Osteocyte (in vitro differentiated cells): ENCODE data around the gene IFNK. TPM values are rescaled to one million over a fixed set of nuclear protein-coding genes. Genes with fewer than 3 reads are reported as not detected.

Experiments
- DNase-seq: peaks from one replicate; pipeline ENCODE4 v3.0.0; 2021; ENCODE audit warnings: mixed read lengths; ENCODE audit not compliant: unreplicated experiment; ENCODE audit errors: extremely low spot score
- H3K27ac Mint-ChIP-seq: one replicate; pipeline ENCODE4 v1.8.0; 2021; ENCODE audit warnings: mild to moderate bottlenecking, mixed read lengths; ENCODE audit not compliant: unreplicated experiment
- H3K27me3 Mint-ChIP-seq: one replicate; pipeline ENCODE4 v1.8.0; 2021; ENCODE audit warnings: mixed read lengths; ENCODE audit not compliant: unreplicated experiment
- H3K36me3 Mint-ChIP-seq: one replicate; pipeline ENCODE4 v1.8.0; 2021; ENCODE audit warnings: mixed read lengths; ENCODE audit not compliant: unreplicated experiment
- H3K4me1 Mint-ChIP-seq: one replicate; pipeline ENCODE4 v1.8.0; 2021; ENCODE audit warnings: mixed read lengths; ENCODE audit not compliant: unreplicated experiment
- H3K4me3 Mint-ChIP-seq: one replicate; pipeline ENCODE4 v1.8.0; 2021; ENCODE audit warnings: mild to moderate bottlenecking, moderate library complexity, mixed read lengths; ENCODE audit not compliant: unreplicated experiment
- H3K9me3 Mint-ChIP-seq: one replicate; pipeline ENCODE4 v1.8.0; 2021; ENCODE audit warnings: mixed read lengths; ENCODE audit not compliant: unreplicated experiment
- total RNA-seq: library from RNA; stranded (reverse); gene quantifications from 2 replicates; pipeline ENCODE4 v1.2.1, GENCODE V29; 2021
- TF ChIP-seq, protein P1 (sequence below): fragments of 200-600 bp; sonication (generic); IDR thresholded peaks from 2 replicates; pipeline ENCODE4 v1.5.0; 2021; ENCODE audit warnings: antibody characterized with exemption, mild to moderate bottlenecking, moderate library complexity

The IFNK gene
- total RNA-seq, 1 donor from 2014 or later, result not detected

- H3K4me1 Mint-ChIP-seq, result peaks cover 4% of the 10 kb centered on the region
- no peaks in the 10 kb centered on the region for H3K9me3 Mint-ChIP-seq
- H3K36me3 Mint-ChIP-seq, result no peaks in the 10 kb centered on the region
- H3K4me3 Mint-ChIP-seq, result no peak overlapping the region
- H3K27ac Mint-ChIP-seq, result no peak overlapping the region
- H3K27me3 Mint-ChIP-seq, result peaks cover 17% of the 10 kb centered on the region
- TF ChIP-seq, protein P1, sequence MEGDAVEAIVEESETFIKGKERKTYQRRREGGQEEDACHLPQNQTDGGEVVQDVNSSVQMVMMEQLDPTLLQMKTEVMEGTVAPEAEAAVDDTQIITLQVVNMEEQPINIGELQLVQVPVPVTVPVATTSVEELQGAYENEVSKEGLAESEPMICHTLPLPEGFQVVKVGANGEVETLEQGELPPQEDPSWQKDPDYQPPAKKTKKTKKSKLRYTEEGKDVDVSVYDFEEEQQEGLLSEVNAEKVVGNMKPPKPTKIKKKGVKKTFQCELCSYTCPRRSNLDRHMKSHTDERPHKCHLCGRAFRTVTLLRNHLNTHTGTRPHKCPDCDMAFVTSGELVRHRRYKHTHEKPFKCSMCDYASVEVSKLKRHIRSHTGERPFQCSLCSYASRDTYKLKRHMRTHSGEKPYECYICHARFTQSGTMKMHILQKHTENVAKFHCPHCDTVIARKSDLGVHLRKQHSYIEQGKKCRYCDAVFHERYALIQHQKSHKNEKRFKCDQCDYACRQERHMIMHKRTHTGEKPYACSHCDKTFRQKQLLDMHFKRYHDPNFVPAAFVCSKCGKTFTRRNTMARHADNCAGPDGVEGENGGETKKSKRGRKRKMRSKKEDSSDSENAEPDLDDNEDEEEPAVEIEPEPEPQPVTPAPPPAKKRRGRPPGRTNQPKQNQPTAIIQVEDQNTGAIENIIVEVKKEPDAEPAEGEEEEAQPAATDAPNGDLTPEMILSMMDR, result no peak
- no peak for DNase-seq
Measured at GRCh38 chr9:27510780-27511179, 13.3 kb upstream of the IFNK start.

DNA sequence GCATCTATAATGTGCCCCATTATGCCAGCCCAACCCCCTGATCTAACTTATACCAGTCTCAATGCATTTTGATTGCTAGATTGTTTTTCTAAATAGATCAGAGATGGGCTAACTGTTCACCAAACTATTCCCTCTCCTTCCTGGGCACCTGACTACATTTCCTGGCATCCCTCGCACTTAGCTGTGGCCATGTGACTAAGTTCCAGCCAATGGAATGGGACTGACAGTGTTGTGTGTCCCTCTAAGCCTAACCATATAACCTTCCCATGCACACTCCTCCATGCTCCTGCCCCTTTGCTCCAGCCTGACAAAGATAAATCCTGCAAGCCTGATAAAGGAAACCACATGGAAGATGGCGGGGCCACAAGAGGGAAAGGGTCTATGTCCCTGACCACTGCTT lies 12.3 kb upstream of the IFNK start:
- TF ChIP-seq, protein P1, result no peak
- H3K4me3 Mint-ChIP-seq, result no peak overlapping the region
- no peak overlapping the region for H3K27ac Mint-ChIP-seq
- peaks cover 19% of the 10 kb centered on the region for H3K27me3 Mint-ChIP-seq
- H3K4me1 Mint-ChIP-seq, result peaks cover 4% of the 10 kb centered on the region
- DNase-seq, result no peak
- no peaks in the 10 kb centered on the region for H3K9me3 Mint-ChIP-seq
- H3K36me3 Mint-ChIP-seq, result no peaks in the 10 kb centered on the region

GRCh38 chr9:27514551-27514950 lies 9.5 kb upstream of the IFNK start:
- H3K36me3 Mint-ChIP-seq, result no peaks in the 10 kb centered on the region
- no peak for DNase-seq
- TF ChIP-seq, protein P1, result no peak
- no peak overlapping the region for H3K27ac Mint-ChIP-seq
- peaks cover 4% of the 10 kb centered on the region for H3K4me1 Mint-ChIP-seq
- no peak overlapping the region for H3K4me3 Mint-ChIP-seq
- H3K9me3 Mint-ChIP-seq, result no peaks in the 10 kb centered on the region
- H3K27me3 Mint-ChIP-seq, result peaks cover 32% of the 10 kb centered on the region

GRCh38 chr9:27518006-27518405 lies 6.1 kb upstream of the IFNK start:
- TF ChIP-seq, protein P1, result no peak
- Mint-ChIP-seq H3K36me3 (no peaks in the 10 kb centered on the region), H3K27ac (no peak overlapping the region), H3K9me3 (no peaks in the 10 kb centered on the region), H3K4me3 (no peak overlapping the region), H3K4me1 (no peaks in the 10 kb centered on the region), H3K27me3 (peaks cover 29% of the 10 kb centered on the region)
- DNase-seq, result no peak

- no peak for DNase-seq
- Mint-ChIP-seq H3K4me3 (no peak overlapping the region), H3K9me3 (no peaks in the 10 kb centered on the region), H3K27me3 (peaks cover 32% of the 10 kb centered on the region), H3K36me3 (no peaks in the 10 kb centered on the region), H3K27ac (no peak overlapping the region), H3K4me1 (no peaks in the 10 kb centered on the region)
- TF ChIP-seq, protein P1, result no peak
Measured at GRCh38 chr9:27518809-27519208, 5.3 kb upstream of the IFNK start.
